Measurements from ENCODE around the gene IRAK3.
"Not testable (repeated sequence)": the region's sequence is repeated elsewhere in the genome, so short reads cannot be mapped to it uniquely, and the experiment has no call there.

IRAK3 gene

GRCh38 chr12:66228462-66228861 lies 39.4 kb downstream of the IRAK3 start:
- DNase-seq: no peak

- no peak for DNase-seq
Measured at GRCh38 chr12:66232263-66232662, 43.2 kb downstream of the IRAK3 start.

- peak; percentile 26 for DNase-seq
Measured at GRCh38 chr12:66234037-66234693, 45.2 kb downstream of the IRAK3 start.

- DNase-seq: peak; percentile 48
Measured at GRCh38 chr12:66234773-66235625, 46.0 kb downstream of the IRAK3 start.

- peak; percentile 41 for DNase-seq
Measured at GRCh38 chr12:66235626-66236281, 46.7 kb downstream of the IRAK3 start.

GRCh38 chr12:66236282-66236675 lies 47.3 kb downstream of the IRAK3 start:
- DNase-seq: not testable (repeated sequence)

- DNase-seq: no peak
Measured at GRCh38 chr12:66236969-66237368, 48.0 kb downstream of the IRAK3 start.

- DNase-seq: no peak
Measured at GRCh38 chr12:66237505-66238175, 48.6 kb downstream of the IRAK3 start.

GRCh38 chr12:66239295-66239694 lies 50.3 kb downstream of the IRAK3 start:
- DNase-seq: no peak

GRCh38 chr12:66240096-66240820 lies 51.2 kb downstream of the IRAK3 start:
- DNase-seq: no peak

GRCh38 chr12:66241061-66242043 lies 52.3 kb downstream of the IRAK3 start:
- no peak for DNase-seq

- DNase-seq: no peak
Measured at GRCh38 chr12:66242311-66242710, 53.3 kb downstream of the IRAK3 start.

GRCh38 chr12:66243911-66244310 lies 54.9 kb downstream of the IRAK3 start:
- DNase-seq: no peak

GRCh38 chr12:66244446-66244845 lies 55.4 kb downstream of the IRAK3 start:
- no peak for DNase-seq

GRCh38 chr12:66247741-66248140 lies 58.7 kb downstream of the IRAK3 start:
- no peak for DNase-seq

- no peak for DNase-seq
Measured at GRCh38 chr12:66251049-66251448, 62.0 kb downstream of the IRAK3 start.

- no peak for DNase-seq
Measured at GRCh38 chr12:66252771-66253170, 63.8 kb downstream of the IRAK3 start.

GRCh38 chr12:66255737-66256136 lies 66.7 kb downstream of the IRAK3 start:
- no peak for DNase-seq

GRCh38 chr12:66258011-66258410 lies 69.0 kb downstream of the IRAK3 start:
- DNase-seq: no peak

GRCh38 chr12:66262737-66263136 lies 73.7 kb downstream of the IRAK3 start:
- DNase-seq: no peak

GRCh38 chr12:66268562-66268961 lies 79.5 kb downstream of the IRAK3 start:
- no peak for DNase-seq
